Keratinocyte (primary cell): ENCODE results near the gene THRB. TPM values are rescaled to one million over a fixed set of nuclear protein-coding genes. Genes with fewer than 3 reads are reported as not detected.

Experiments
- DNase-seq: peaks from one replicate; pipeline ENCODE4 v3.0.0-alpha.2; 2011; ENCODE audit warnings: low read depth, missing footprints, low spot score
- FAIRE-seq: peaks from 2 replicates; lab custom pipeline; 2011; peaks lifted over from hg19 to GRCh38; lab: Jason Lieb, UNC
- H2AFZ ChIP-seq: 2 replicates; pipeline ENCODE4 v1.6.0; 2012; ENCODE audit warnings: low read length, control low read depth, inconsistent platforms; ENCODE audit not compliant: control insufficient read depth
- H3K27ac ChIP-seq: 2 replicates; pipeline ENCODE4 v1.5.1; 2011; ENCODE audit warnings: low read length; ENCODE audit not compliant: control insufficient read depth, insufficient read depth
- H3K27me3 ChIP-seq: 3 replicates; pipeline ENCODE4 v1.6.0; 2011; ENCODE audit warnings: low read length; ENCODE audit not compliant: control insufficient read depth, insufficient read depth; ENCODE audit errors: extremely low read depth
- H3K36me3 ChIP-seq, 2 experiments: 2 replicates in 1 of 2; 3 replicates in 1 of 2; pipeline ENCODE4 v1.5.1; 2011; ENCODE audit warnings: low read length in 2 of 2, mild to moderate bottlenecking in 1 of 2; ENCODE audit not compliant: control insufficient read depth in 2 of 2, insufficient read depth in 2 of 2; ENCODE audit errors: extremely low read depth in 1 of 2
- H3K4me1 ChIP-seq: 3 replicates; pipeline ENCODE4 v1.5.1; 2011; ENCODE audit warnings: low read length; ENCODE audit not compliant: control insufficient read depth, insufficient read depth; ENCODE audit errors: extremely low read depth
- H3K4me2 ChIP-seq: 3 replicates; pipeline ENCODE4 v1.6.0; 2011; ENCODE audit warnings: low read depth, low read length; ENCODE audit not compliant: control insufficient read depth, insufficient read depth; ENCODE audit errors: extremely low read depth
- H3K4me3 ChIP-seq, 3 experiments: fragments of 200-600 bp in 1 of 3; sonication (generic) in 1 of 3; 2 replicates in 2 of 3; 3 replicates in 1 of 3; pipeline ENCODE4 v1.5.1; 2011 to 2016; ENCODE audit warnings: low read length in 3 of 3, mild to moderate bottlenecking in 3 of 3, control low read depth in 2 of 3, inconsistent platforms in 1 of 3, low read depth in 1 of 3, mixed read lengths in 1 of 3, mixed run types in 1 of 3, moderate library complexity in 1 of 3; ENCODE audit not compliant: control insufficient read depth in 2 of 3, insufficient read depth in 2 of 3; ENCODE audit errors: extremely low read depth in 1 of 3
- H3K79me2 ChIP-seq: 2 replicates; pipeline ENCODE4 v1.6.0; 2012; ENCODE audit warnings: low read length; ENCODE audit not compliant: control insufficient read depth, insufficient read depth
- H3K9ac ChIP-seq: 3 replicates; pipeline ENCODE4 v1.6.0; 2011; ENCODE audit warnings: low read length; ENCODE audit not compliant: control insufficient read depth, insufficient read depth; ENCODE audit errors: extremely low read depth
- H3K9me1 ChIP-seq: 3 replicates; pipeline ENCODE4 v1.6.0; 2011; ENCODE audit warnings: low read length; ENCODE audit not compliant: control insufficient read depth, insufficient read depth; ENCODE audit errors: extremely low read depth
- H3K9me3 ChIP-seq: 2 replicates; pipeline ENCODE4 v1.5.1; 2012; ENCODE audit warnings: low read depth, low read length; ENCODE audit not compliant: control insufficient read depth
- H4K20me1 ChIP-seq: 3 replicates; pipeline ENCODE4 v1.6.0; 2011; ENCODE audit warnings: low read length; ENCODE audit not compliant: control insufficient read depth, insufficient read depth; ENCODE audit errors: extremely low read depth
- CTCF ChIP-seq, 3 experiments: IDR thresholded peaks in 1 of 3; conservative IDR thresholded peaks in 1 of 3; optimal IDR thresholded peaks in 1 of 3; 2 replicates in 2 of 3; 3 replicates in 1 of 3; pipeline versions ENCODE3 to v1.5.1; 2011; ENCODE audit warnings: low read length in 3 of 3, mild to moderate bottlenecking in 3 of 3, moderate library complexity in 2 of 3, control low read depth in 1 of 3, inconsistent platforms in 1 of 3; ENCODE audit not compliant: insufficient read depth in 2 of 3; ENCODE audit errors: extremely low read depth in 1 of 3
- EZH2 ChIP-seq: IDR thresholded peaks from one replicate; pipeline ENCODE4 v1.6.1; 2012; ENCODE audit warnings: inconsistent platforms, mild to moderate bottlenecking, low read length, moderate library complexity
- dilution Hi-C: fragments of 300-500 bp; cut with MboI; formaldehyde crosslinking; loops from one replicate; pipeline ENCODE4 v1.7.0; 2020; ENCODE audit warnings: low sequenced_read_pairs; ENCODE audit not compliant: extremely low pct_ligation_motif_present
- polyA plus RNA-seq, 5 experiments: library from polyadenylated mRNA; depleted of rRNA in 3 of 5; stranded (reverse) in 3 of 5; stranded (forward) in 1 of 5; unstranded in 1 of 5; fragments of >200 nt; gene quantifications; 1 replicate in 1 of 5; 2 replicates in 3 of 5; 3 replicates in 1 of 5; pipeline versions ENCODE4 v1.2.1 to v1.2.3, GENCODE V29; 2011 to 2012; ENCODE audit warnings: missing spikeins in 2 of 5, low read depth in 1 of 5, low replicate concordance in 1 of 5

Gene THRB
- polyA plus RNA-seq, 1 donor (not counting 4 experiments of a cell fraction or from before 2014, with no cell fraction given) = 2.6 TPM

- H3K27ac ChIP-seq = no peak overlapping the region
- no peaks in the 10 kb centered on the region for H3K79me2 ChIP-seq
- no peaks in the 10 kb centered on the region for H3K36me3 ChIP-seq
- no peaks in the 10 kb centered on the region for H3K9me1 ChIP-seq
- no peak for DNase-seq
- H2AFZ ChIP-seq = peak overlapping the region; percentile 85
- no peaks in the 10 kb centered on the region for H4K20me1 ChIP-seq
- peak overlapping the region; percentile 81 for H3K4me2 ChIP-seq
- no peaks in the 10 kb centered on the region for H3K9me3 ChIP-seq
- H3K9ac ChIP-seq = peak overlapping the region; percentile 71
- peaks cover 6% of the 10 kb centered on the region for H3K27me3 ChIP-seq
- no peak for TF ChIP-seq EZH2
- peak in 1 of 3 experiments; percentile 22 for TF ChIP-seq CTCF (optimal IDR thresholded peaks at IDR 0.05 in 1 of 3, IDR thresholded peaks at IDR 0.05 in 1 of 3, conservative IDR thresholded peaks at IDR 0.05 in 1 of 3; ENCODE audit: extremely low read depth in 1 of 3, insufficient read depth in 2 of 3, low read length in 3 of 3)
- H3K4me3 ChIP-seq = peak overlapping the region; percentile 49 to 59 (median 56)
- FAIRE-seq = no peak
- dilution Hi-C loops = no loop called here
- H3K4me1 ChIP-seq = peaks cover 16% of the 10 kb centered on the region
These were observed 26.9 kb upstream of the THRB start for GRCh38 chr3:24521420-24522145.

GRCh38 chr3:24520976-24521419 lies 26.3 kb upstream of the THRB start:
- Histone ChIP-seq H3K9ac (peak overlapping the region; percentile 71), H3K79me2 (no peaks in the 10 kb centered on the region), H3K9me1 (no peaks in the 10 kb centered on the region), H4K20me1 (no peaks in the 10 kb centered on the region), H2AFZ (peak overlapping the region; percentile 85), H3K36me3 (no peaks in the 10 kb centered on the region), H3K4me1 (peaks cover 16% of the 10 kb centered on the region), H3K27ac (no peak overlapping the region), H3K27me3 (peaks cover 6% of the 10 kb centered on the region), H3K4me2 (peak overlapping the region; percentile 81), H3K9me3 (no peaks in the 10 kb centered on the region), H3K4me3 (peak overlapping the region; percentile 49 to 59 (median 56))
- TF ChIP-seq CTCF (optimal IDR thresholded peaks at IDR 0.05 in 1 of 3, IDR thresholded peaks at IDR 0.05 in 1 of 3, conservative IDR thresholded peaks at IDR 0.05 in 1 of 3; ENCODE audit: extremely low read depth in 1 of 3, insufficient read depth in 2 of 3, low read length in 3 of 3) (no peak), EZH2 (no peak)
- no peak for DNase-seq
- FAIRE-seq = no peak
- dilution Hi-C loops = no loop called here
